Activated naive CD4-positive, alpha-beta T cell treated with Interleukin-2 at 50 U/mL for 16 hours (primary cell): ENCODE measurements around the gene DNAH5.
"Not testable (repeated sequence)": the region's sequence is repeated elsewhere in the genome, so short reads cannot be mapped to it uniquely, and the experiment has no call there.

Source experiments
- DNase-seq: peaks from one replicate; pipeline ENCODE4 v3.0.0-alpha.2; 2020

Gene DNAH5, protein sequence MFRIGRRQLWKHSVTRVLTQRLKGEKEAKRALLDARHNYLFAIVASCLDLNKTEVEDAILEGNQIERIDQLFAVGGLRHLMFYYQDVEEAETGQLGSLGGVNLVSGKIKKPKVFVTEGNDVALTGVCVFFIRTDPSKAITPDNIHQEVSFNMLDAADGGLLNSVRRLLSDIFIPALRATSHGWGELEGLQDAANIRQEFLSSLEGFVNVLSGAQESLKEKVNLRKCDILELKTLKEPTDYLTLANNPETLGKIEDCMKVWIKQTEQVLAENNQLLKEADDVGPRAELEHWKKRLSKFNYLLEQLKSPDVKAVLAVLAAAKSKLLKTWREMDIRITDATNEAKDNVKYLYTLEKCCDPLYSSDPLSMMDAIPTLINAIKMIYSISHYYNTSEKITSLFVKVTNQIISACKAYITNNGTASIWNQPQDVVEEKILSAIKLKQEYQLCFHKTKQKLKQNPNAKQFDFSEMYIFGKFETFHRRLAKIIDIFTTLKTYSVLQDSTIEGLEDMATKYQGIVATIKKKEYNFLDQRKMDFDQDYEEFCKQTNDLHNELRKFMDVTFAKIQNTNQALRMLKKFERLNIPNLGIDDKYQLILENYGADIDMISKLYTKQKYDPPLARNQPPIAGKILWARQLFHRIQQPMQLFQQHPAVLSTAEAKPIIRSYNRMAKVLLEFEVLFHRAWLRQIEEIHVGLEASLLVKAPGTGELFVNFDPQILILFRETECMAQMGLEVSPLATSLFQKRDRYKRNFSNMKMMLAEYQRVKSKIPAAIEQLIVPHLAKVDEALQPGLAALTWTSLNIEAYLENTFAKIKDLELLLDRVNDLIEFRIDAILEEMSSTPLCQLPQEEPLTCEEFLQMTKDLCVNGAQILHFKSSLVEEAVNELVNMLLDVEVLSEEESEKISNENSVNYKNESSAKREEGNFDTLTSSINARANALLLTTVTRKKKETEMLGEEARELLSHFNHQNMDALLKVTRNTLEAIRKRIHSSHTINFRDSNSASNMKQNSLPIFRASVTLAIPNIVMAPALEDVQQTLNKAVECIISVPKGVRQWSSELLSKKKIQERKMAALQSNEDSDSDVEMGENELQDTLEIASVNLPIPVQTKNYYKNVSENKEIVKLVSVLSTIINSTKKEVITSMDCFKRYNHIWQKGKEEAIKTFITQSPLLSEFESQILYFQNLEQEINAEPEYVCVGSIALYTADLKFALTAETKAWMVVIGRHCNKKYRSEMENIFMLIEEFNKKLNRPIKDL (N-terminal part only)

GRCh38 chr5:13944560-13945199 lies at the start of gene DNAH5:
DNAH5 (minus strand) TSS chr5:13944688; CDS start chr5:13944438, 250 bp downstream.
- no peak for DNase-seq

- no peak for DNase-seq
These were observed 49.4 kb upstream of the DNAH5 start for GRCh38 chr5:13993926-13994325.

DNA sequence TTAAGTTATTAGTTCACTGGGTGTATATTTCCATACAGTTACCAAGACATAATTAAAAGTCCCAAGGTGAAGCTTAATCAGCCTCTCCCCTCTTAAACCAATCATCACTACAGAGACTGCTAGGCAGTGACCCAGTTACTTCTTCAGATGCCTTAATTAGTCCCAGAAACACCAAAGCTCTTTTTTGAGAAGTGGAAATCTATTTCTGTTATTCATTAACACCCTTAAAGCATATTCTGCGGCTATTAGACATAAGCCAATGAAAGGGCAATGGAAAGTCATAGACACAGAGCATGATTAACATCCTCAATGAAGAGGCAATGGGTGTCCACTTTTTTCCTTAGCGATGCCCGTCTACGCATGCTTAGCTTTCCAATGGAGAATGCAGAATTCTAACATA lies 48.3 kb upstream of the DNAH5 start:
- DNase-seq = no peak

GRCh38 chr5:13991365-13991764 lies 46.9 kb upstream of the DNAH5 start:
- DNase-seq = no peak

DNA sequence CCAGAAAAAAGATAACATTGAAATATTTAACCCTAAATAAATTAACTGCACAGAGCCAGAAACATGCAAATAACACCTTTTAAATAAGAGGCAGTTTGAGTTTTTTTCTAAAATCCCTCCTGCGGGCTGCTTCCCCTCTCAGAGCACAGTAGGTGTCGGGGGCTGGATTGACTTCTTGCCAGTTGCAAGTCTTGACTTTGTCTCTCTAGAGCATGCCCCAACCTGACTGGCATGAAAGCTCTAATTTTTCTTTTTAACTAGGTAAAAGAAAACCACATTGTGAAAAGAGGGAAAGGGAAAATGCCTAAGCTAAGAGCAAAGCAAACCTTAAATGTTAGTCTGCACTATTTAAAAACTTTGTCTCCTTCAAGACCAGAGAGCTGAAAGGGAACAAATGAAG lies 46.4 kb upstream of the DNAH5 start:
- no peak for DNase-seq

DNA sequence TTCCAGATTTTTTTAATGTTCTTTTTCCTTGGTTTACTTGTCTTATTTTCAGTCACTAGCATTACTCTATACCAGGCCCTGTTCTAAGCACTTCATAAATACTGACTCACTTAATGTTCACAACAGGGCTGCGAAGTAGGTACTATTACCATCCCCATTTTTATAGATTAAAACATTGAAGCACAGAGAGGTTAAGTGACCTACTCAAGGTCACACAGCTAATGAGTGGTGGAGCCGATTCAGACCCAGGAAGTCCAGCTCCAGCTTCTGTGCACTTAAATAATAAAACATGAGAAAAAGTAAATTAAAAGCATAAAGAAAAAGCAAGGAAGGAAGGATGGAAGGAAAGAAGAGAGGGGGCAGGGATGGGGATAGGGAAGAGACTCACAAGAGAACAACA lies 45.3 kb upstream of the DNAH5 start:
- DNase-seq = no peak

DNA sequence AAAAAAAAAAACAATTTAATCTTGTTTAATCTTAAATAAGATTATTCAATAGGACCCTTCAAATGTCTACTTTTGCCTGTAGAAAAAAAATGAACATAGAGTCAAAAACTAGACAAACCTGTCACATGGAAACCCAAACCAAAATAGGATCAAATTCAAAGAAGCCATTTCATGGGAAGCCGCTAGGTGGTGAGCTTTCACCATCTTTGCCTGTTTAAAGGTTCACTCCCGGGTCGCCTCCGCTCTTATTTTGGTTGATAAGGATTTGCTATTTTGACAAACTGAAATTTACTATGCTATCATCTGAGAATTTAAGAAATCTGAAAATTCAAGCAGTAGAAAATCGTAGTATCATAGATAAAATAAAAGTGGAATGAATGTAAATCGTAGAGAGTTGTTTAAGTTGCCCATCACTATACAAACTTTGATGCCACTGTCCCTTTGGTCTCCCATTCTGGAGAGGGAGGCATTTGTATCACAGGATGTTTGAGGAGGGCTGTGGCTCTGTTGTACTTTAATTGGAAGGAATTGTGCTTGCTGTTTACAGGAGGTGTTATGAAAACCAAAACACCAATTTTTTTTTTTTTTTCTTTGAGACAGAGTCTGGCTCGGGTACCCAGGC lies 43.5 kb upstream of the DNAH5 start:
- DNase-seq = no peak

- no peak for DNase-seq
These were observed 41.4 kb upstream of the DNAH5 start for GRCh38 chr5:13985731-13986418.

GRCh38 chr5:13984888-13985287 lies 40.4 kb upstream of the DNAH5 start:
- not testable (repeated sequence) for DNase-seq

DNA sequence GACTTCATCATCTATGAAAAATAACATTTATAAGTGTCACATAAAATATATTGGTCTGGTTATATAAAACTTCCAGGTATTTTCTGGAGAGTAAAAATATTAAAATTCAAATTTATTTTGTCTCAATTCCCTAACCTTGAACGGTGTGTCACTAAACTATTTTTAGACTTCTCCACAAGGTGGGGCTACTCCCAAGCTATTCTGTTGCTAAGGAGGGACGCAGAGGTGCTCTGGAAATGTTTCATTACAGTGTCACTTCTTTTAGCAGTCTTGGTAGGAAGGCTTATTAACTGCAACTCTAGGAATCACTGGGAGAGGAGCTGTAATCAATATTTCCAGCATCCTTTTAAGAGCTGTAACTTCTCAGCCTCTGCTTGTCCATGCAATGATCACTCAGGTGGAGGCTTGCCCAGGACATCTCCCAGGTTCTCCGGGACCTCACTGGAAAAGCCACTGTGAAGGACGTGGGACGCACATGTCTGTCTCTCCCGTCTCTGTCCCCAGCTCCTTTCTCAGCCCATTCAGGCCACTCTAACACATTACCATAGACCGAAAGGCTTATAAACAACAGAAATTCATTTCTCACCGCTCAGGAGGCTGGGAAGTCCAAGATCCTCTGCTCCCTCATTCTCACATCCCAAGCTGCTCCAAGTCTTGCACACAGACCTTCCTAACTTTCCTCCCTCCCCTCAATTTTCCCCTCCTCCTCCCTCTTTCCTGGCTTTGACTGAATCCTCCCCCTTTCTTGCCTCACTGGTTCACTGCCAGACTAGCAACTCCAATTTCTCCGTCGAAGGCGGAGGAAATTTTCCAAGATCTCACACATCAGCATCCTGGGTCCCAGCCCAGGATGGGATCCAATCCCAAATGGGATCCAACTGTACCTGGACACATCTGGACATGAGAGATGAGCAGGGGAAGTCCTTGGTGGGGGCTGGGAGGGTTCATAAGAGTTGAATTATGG lies 32.7 kb upstream of the DNAH5 start:
- DNase-seq = no peak

GRCh38 chr5:13976223-13976622 lies 31.7 kb upstream of the DNAH5 start:
- no peak for DNase-seq

DNA sequence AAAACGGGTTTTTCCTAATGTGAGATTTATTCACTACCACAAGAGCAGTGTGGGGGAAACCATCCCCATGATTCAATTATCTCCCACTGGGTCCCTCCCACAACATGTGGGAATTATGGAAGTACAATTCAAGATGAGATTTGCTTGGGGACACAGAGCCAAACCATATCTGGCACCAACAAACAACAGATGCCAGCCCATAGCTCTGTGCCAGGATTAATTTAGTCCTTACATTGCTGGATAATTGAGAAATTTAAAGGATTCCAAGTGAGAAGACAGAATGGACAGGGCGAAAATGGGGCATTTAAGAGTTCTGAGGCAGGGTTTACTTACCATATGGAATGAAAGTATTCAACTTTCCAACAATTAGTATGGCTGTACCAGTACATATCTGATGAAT lies 30.8 kb upstream of the DNAH5 start:
- no peak for DNase-seq

- DNase-seq = no peak
These were observed 29.2 kb upstream of the DNAH5 start for GRCh38 chr5:13973724-13974123.

- no peak for DNase-seq
These were observed 27.5 kb upstream of the DNAH5 start for GRCh38 chr5:13972029-13972428.

GRCh38 chr5:13957032-13957645 lies 12.7 kb upstream of the DNAH5 start:
- no peak for DNase-seq

GRCh38 chr5:13956471-13956870 lies 12.0 kb upstream of the DNAH5 start:
- no peak for DNase-seq

DNA sequence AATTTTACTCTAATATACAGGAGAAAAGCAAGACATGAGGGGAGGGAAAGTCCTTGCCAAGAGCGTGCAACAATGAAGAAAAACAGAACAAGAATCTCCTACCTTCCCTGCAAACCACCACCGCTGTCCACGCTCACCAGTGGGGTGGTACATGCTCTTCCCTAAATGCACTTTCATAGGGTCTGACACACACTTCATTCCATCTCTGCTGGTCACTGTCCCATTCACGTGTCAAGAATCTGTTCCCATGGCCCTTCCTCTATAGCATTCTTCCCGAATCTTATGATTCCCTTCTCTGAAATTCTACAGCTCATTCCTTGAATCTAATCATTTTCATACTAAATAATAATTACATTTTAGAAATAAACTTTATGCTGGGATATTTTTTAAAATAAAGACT lies 11.4 kb upstream of the DNAH5 start:
- DNase-seq = no peak

DNA sequence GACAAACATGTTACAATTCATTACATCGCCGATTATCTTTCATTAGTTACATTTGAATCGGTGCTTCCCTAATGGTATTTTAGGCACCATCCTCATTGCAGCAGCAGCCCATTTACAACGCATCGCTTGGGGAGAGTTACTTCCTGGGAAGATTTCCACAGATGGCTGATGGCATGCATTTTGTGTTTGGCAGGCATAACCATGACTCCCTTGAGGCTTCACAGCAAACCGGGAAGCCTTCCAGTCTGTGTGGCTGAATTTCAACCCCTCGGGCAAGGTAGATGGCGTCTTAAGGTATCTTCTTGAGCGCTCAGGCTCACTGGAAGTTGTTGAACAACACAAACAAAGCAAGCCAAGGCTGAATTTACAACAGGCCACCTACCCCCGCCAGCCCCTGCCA lies 1.6 kb upstream of the DNAH5 start:
- DNase-seq = no peak

GRCh38 chr5:13945271-13945670 lies 783 bp upstream of the DNAH5 start:
- no peak for DNase-seq

- no peak for DNase-seq
These were observed 812 bp downstream of the DNAH5 start for GRCh38 chr5:13943676-13944075.
